Activated CD8-positive, alpha-beta memory T cell treated with anti-CD3 and anti-CD28 coated beads for 1 hour (primary cell): ENCODE results near the gene RPS4Y2.

Experiments used
- DNase-seq, 2 donors: peaks; one replicate each; pipeline ENCODE4 v3.0.0-alpha.2; 2020; ENCODE audit warnings: low read depth in 1 of 2; ENCODE audit errors: extremely low read depth in 1 of 2

RPS4Y2 gene

DNA sequence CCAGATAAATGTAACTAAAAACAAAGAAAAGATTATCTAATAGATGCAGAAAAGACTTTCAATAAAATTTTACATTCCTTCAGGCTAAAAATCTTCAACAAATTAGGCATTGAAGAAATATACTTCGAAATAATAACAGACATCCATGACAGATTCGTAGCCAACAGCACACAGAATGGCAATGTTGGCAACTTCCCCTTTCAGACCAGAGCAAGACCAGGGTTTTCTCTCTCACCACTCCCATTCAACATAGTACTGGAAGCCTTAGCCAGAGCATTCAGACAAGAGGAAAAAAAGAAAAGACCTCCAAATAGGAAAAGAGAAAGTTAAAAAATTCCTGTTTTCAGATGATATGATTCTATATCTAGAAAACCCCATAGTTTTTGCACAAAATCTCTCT lies 61.2 kb downstream of the RPS4Y2 start:
- DNase-seq: no peak
